Fibroblast of peridontal ligament (primary cell): ENCODE measurements around the gene TENM4.
A peak's percentile ranks its signal among the peaks of the same experiment; 100 is the strongest.

Source experiments
- DNase-seq: peaks from one replicate; pipeline ENCODE4 v3.0.0-alpha.2; 2010; ENCODE audit errors: extremely low read depth

TENM4 gene

DNA sequence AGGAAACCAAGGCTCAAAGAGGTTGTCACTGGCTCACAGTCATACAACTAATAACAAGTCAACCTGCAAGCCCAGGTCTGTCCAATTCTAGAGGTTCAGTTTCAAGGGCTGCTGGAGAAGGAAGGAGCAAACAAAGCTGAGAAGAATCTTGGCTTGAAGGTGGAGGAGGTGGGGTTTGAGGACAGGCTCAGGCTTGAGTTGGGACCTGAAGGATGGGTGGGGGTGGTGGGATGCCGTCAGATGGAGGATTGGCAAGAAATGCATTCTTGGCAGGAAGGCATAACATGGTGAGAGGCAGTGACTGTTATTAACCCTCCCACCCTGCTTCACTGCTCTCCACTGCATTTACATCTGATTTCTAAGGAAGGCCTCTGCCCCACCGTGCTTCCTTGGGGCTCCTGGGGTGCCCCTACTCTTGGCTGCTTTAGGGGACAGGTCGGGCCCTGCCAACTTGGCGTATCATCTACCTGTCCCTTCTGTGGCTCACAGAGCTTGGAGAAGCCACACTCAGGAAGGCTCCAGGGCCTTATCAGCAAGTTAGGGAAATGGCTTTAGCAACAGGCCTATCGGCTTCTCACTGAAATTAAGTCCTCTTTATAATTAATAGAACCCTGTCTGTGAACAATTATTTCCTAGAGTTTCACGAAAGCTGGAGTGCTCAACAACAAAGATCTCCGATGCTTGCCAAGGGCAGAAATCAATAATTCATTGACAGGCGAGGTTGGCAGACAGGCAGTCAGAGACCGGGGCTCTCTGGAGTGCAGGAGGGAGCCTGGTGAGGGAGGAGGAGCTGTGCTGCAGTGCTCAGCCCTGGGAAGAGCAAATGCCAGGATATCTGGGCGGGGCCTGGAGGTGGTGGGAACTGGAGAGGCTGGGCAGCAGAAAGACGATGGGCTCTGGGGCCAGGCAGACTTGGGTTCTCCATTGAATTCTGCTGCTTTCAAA is 781.2 kb downstream of the TENM4 start:
- no peak for DNase-seq

DNA sequence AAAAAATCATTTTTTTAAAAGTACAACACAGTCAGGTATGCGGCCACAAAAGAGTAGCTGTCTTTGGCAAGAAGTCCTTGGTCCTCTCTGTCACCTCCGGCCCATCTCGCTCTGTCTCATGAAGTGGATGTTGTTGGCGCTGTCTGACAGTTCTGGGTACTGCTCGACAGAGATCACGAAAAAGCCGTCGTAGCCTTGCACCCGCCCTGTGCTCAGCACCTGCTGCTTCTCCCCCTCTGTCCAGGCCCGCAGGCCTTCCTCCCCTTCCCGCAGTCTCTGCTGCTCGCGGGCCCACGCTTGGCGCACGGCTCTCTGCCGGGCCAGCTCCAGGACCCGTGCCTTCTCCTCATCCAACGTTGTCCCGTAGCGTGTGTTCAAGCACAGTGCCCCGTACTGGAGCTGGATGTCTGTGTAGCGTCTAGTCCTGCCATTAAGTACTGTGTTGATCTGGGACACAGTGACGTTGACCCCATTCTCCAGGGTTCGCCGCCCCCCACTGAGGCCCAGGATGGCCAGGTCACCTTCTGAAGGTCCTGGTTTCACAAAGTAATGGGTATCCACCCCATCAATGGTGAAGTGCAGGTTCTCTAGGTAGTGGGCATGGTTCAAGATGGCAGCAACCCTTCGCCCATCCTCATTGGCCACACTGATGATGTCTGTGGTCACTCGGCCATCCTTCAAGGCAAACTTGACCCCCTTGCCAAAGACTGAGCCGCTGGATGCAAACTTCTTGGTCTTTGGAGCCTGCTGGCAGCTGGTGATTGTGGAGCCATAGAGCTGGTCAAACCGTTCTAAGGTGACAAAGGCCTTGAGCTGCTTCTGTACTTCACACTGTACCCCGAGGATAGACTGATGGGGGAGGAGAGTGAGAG is 782.6 kb downstream of the TENM4 start:
- DNase-seq: no peak

DNA sequence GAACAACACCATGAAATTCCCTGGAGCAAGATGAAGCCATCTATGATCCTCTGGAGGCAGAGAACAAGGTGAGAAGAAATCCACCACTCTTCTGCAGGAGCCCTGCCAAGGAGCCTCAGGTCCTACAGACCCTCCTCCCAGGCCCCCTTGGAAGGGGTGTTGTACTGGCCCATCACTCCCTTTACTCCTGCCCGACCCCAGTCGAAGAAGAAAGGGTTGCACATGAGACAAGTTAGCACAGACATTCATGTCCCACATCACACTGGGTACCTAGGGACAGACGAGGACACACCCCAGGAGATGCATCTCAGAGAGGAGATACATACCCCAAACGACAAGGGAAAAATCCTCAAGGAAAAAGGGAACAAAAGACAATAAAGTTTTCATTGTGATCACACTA is 783.4 kb downstream of the TENM4 start:
- DNase-seq: no peak

DNA sequence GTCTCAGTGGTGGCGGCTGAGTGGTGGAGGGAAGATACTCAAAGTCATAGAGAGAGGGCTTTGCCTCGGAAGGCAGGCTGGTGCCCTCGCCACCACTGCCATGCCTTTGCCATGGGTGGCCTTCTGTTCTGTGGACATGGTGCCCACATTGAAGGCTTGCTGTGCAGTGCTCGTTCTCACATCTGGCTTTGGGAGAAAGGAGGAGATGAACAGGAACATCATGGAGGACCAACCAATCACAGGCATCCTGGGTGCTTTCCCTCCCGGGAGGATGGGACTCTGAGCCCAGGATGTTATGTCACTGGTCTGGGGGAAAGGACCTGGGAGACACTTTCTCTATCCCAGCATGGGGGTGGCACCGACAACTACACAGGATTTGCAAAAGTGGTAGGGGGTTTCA is 783.8 kb downstream of the TENM4 start:
- DNase-seq: no peak

DNA sequence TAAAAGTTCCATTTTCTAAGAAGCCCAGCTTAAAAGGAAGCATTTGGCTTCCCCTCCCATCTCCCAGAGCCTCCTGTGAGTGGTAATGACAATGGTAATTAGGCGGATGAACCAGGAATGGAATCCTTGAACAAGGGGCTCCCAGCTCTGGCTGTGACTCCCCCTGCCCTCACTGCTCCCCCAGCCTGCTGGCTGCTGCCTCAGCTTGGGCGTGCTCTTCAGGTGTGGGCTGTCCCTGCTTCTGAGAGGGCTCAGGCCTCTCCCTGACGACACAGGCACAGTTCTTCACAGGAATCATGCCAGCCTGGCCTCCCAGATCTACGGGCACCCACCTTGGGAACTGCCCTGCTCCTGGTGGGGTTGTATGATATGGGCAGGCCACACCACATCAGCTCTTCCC is 784.5 kb downstream of the TENM4 start:
- no peak for DNase-seq

DNA sequence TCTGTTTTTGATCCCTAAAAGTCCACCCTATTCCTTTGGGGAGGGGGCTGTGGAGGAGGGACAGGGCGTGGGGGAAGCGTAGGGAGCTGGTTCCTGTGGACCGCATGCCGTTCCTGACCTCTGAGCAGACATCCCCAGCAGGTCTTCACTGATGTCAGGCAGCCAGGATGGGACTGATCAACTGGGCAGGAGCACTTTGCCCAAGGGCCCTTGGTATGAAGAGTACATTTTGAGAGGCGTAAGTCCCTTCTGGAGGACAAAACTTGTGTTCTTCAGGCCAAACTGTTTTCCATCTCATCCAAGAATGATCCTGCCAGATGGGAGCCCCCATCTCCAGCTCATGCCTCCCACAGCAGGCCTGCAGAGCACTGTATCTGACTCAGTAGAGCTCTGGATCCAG is 785.3 kb downstream of the TENM4 start:
- no peak for DNase-seq

DNA sequence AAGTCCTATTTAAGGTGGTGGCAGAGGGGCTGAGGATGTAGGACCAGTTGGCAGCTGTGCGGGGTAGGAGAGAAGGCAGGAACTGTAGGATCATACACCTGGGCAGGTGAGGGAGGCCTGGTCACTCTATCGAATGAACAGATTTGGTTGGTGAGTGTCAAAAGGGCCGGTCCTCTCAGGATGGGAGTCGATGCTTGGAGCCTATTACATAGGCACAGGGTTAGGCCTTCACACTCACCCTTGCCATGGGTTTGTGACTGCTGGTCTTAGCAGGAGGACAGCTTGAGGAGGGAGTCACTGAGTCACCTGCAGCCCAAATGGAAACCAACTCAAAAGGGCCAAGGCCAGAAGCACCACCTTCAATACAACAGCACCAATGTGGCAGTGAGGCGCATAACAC is 786.0 kb downstream of the TENM4 start:
- no peak for DNase-seq

DNA sequence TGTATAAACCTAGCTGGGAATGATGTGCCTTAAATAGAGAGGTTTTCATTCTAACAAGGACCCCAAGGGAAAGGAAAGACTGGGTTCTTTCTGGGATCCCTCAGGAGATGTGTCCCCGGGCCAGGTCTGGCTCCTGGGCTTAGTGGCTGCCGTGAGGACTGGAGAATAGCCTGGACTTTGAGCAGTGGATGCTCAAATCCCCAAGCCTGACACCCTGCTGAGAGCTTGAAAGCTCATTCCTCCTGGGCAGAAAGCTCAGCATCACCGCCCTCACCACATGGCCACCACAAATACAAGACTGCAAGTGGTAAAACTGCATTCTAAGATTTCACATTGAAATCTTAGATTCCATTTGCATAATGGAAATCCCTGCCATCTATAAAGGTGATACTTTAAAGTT is 786.8 kb downstream of the TENM4 start:
- DNase-seq: no peak

DNA sequence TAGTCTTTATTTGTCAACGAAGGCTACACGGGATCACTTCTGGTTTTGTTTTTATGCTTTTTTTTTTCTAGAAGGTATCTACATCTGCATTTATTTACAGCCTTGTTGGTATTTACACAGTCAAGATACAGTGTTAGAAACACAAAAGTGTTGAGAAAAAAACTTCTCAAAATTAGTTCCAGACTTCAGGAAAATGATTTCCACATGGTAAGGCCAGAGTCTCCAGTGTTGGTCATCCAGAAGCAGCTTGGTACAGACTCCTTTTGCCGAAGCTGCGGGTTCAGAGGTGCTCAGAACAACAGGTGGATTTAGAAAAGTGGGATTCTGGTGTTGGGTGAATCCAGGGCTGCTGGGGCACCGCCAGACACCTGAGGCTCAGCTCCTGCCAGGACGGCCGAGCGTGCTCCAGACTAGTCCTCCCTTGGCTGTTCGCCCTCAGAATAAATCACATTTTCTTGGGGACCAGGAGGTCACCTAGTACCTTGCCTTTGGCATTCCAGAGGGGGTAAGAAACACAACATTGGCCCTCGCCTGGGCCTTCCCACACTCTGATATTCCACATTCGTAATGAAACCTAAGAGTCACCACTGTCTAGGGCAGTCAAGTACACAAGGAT is 787.4 kb downstream of the TENM4 start:
- peak; percentile 60 for DNase-seq

DNA sequence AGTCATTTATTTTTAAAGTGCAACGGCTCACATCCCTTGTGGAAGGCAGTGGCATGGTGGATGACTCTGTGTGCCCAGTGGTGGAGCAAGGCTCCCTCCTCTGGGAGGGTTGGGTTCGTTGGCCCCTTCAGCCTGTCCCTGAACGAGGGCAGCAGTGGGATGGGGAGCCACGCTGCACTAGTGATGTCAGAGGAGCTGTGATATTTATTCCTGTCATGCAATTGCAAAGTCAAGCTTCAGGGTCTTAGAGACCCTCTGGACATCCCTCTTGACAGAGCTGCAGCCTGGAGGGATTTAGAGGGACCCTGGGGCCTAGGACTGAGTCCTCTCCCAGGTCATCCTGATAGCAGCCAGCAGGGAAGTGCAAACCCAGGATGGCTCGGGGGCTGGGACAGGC is 788.0 kb downstream of the TENM4 start:
- DNase-seq: no peak

DNA sequence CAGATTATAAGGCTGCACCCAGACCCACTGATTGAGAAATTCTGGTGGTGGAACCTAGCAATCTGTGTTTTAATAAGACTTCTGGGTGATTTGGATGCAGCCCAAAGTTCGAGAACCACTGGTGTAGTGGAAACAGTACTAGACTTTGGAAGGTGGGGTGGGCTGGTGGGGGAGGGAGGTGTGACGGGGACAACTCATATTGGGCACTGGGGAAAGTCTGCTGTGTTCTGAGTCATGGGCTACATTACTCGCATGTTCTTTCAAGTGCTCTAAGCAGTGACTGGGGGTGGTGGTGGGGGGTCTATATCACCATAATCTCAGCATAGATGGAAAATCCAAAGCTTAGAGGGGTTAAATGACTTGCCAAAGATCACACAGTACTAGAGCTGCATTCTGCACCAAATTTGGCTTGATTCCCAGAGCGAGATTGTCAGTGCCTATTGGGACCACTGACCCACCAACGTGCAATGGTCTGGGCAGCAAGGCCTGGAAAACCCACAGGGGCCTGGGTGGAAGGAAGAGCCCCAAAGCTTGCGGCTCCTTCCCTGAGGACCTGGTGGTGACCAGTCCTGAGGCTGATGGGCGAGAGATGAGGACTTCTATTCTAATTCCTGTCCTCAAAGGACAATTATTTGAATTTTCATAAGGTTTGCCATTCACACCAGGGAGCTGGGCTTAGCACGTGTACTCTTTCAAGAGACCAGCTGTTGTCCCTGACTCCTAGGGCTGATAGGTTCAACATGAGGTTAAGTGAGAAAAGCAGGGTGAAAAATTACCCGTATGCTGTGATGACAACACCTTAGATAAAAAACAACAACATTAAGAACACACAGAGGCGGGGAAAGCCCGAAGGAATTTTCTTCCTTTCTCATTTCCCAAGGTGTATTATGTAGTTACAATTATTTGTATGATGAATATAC is 788.6 kb downstream of the TENM4 start:
- DNase-seq: no peak

DNA sequence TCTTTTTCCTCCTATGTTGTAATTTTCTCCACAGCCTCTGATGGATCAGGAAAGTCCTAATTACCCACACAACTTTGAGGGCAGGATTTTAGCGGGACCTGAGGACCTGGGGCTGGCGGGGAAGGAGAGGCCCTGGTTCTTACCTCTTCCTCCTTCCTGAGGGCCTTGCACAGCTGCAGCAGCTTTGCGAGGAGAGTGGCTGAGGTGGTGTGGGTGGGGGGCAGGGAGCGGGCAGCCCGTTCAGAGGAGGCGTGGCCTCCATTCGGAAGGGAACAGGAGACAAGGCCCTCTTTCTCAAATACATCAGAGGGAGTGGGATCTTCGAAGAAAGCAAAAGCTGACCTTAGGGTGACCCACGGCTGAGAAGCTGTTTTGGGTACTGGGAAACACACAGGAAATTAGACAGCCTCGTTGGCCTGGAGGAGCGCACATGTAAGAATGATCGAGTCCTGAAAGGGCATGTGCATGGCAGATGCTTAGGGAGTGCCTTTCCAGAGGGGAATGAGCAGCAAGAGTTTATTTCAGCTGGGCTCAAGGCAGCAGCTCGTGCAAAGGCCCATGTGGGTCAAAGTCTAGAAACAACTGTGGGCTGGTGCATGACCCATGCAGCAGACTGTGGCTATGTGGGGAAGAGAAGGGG is 789.6 kb downstream of the TENM4 start:
- no peak for DNase-seq

DNA sequence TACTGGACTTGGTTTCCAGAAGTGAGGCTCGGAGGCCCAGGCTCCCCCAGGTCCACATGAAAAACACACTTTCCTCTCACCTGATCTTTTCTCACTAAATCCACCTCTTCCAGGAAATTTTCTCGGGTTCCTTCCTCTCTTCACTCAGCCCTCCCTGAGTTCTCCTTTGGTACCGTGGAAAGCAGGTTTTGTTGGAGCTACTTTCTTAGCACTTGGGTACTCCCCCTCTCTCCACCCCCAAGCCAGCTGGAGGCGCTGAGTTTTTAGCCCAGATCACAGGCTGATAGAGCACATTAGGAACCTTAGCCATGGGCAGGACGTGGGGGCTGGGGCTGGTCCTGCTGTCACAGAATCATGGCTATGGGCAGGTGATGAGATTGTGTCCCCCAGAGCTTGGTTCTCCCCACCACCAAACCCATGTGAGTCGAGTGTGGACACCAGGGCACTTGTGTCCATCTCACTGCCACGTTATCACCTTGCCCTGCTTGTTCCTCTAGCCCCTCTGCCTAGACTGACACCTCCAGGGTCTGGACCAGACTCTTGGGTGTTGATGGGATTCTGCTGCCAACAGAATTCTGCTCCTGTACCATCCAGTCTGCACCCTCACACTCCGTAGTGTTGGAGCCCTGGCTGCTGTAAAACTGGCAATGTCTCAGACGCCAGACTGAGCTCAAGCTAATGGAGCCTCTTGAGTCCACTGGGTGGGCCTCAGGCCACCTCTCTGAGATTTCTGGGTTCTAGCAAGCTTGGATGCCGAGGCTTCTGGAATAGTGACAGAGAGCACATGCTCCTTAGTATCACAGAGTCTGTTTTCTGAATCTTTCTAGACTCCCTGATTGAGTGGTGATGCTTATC is 791.2 kb downstream of the TENM4 start:
- no peak for DNase-seq

DNA sequence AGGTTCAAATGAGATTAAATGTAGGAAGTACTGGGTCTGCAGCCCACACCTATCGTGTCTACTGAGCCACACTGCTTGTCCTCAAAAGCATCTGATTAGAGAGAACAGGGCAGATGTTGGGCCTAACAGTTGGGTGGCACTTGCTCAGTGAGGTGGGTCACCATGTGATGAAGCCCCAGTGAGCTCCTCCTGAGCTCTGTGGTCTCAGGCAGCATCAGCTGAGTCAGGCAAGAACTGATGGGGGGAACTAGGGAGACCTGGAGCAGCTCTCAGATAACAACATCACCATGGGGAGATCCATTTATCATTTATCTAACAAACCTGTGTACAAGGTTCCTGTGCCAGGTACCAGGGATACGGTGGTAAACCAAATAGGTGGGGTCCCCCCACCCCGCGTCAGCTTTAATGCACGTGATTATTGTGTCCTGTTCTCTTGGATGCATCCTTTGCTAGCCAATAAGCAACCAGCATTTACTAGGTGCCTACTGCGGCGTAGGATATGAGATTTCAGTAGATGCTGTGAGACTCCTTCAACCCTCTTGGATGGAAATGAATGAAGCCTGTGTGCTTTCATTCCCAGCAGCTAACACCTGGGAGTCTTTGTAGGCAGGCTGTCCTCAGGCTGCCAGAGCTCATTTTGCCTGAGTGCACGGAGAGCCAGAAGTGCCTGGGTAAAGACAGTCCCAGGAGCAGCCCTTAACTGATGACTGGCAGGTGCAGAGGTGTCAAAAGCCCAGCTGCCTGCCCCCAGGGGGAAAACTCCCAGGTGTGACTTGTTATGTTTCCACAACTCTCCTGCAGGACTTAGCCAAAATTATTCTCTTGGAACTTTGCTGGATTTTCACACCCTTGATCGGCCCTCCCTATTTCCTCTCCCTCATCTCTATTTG is 792.6 kb downstream of the TENM4 start:
- no peak for DNase-seq

DNA sequence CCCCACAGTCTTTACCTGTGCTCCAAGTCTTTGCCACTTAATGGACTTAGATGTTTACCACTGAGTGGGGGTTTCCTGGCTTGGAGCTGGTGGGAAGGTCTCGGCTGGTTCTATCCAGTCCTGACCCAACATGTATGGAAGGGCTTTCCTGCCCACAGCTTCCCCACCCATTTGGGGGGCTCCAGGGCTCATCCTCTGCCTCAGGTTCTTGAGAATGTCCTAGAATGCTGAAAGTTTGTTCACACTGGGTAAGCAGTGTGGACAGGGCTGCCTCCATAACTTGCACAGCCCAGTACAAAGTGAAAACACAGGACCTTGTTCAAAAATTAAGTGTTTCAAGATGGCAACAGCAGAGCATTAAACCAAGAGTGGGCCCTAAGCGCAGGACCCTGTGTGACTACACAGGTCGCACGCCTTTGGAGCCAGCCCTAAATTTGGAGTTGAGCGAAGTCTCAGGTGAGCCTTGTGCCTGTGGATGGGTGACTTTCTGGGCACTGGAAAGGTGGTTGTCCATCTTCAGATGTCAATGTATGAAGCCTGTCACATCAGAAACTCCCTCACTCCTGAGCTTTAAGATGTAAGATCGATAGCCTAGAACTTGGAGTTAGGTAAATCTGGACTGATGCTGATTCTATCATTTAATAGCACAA is 793.4 kb downstream of the TENM4 start:
- DNase-seq: no peak

DNA sequence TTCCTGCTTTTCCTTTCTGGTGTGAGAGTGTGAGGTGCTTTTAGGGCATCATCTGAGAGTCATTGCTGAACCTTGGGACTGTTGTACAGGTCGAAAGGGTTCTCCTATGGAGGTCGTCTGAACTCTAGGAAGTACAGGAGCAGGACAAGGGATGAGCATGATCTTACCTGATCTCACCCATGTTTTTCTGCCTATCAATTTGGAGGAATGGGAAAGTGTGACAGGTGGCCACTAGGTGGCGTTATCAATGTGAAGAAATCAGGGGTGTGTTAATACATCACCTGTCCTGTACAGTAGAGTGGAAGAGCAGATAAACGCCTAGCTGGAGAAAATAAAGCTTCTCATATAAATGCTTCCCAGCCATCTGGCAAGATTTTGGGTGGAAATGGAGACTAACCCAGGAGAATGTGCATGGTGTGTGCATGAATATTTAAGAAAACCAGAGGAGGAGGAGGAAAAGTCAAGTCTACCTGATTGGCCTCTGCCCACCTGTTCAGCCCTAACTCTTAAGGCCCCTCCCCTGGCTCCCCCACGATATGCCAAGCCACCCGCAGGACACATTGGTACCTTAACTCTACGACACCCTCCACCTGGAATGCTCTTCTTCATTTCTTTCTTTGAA is 794.2 kb downstream of the TENM4 start:
- peak; percentile 52 for DNase-seq

DNA sequence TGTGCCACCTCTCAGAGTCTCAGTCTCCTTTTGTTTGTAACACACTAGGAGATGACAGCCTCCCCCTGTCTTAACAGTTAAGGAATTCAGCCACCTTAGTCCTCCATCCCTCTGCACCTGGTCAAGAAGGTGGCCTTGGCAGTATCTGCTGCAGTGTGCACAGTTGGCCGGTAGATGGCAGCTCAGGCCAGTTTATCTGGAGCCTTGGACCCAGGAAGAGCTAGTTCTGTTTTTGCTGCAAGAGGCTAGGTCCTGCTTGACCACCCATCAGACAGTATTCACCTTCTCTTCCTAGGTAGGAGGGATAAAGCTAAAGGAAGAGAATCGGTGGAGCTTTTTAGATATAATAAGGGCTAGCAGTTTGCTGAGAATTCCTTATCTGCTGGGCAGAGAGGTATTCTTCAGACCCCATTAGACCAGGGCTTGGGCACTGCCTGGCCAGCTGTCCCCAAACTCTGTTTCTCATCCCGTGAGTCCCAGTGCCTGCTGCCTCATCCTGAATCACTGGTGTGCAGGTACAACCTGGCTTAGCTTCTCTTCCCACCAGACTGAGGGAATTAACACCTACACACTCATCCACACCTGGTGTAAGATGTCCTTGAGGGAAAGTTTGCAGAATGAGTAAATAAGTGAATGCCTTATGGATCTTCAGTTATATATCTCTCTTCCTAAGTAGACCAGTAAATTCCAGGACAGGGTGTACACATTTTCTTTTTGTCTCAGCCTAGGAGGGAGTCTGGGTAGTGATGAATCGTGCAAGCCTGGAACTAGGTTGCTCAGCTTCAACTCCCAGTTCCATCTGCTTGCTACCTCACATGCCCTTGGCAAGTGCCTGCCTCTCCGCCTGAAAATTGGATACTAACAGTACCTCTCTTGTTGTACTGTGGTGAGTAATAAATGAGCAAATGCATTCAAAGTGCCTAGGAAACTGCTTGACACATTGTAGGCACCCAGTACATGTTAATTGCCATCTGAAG is 795.3 kb downstream of the TENM4 start:
- peak; percentile 76 for DNase-seq
